A673 (cell line): ENCODE data around the gene SUN5. TPM values are rescaled to one million over a fixed set of nuclear protein-coding genes. Genes with fewer than 3 reads are reported as not detected.

Source experiments
- BruUV-seq: library from RNA; stranded (reverse); fragments of 400-500 nt; replicated peaks from 2 replicates; lab custom pipeline; 2021; lab: Mats Ljungman, UMichigan
- CTCF ChIA-PET: fragments of 300-600 bp; sonication (Branson Sonifier 250); formaldehyde crosslinking; loops from one replicate; lab custom pipeline; 2022; ENCODE audit warnings: antibody characterized with exemption; lab: Charles Lee
- POLR2A ChIA-PET: fragments of 300-600 bp; sonication (Branson Sonifier 250); formaldehyde crosslinking; loops from one replicate; lab custom pipeline; 2022; ENCODE audit warnings: antibody characterized with exemption; ENCODE audit not compliant: low non-redundant PET; lab: Charles Lee
- DNase-seq: peaks from one replicate; pipeline ENCODE4 v3.0.0-alpha.2; 2015; ENCODE audit warnings: low spot score
- H3K27ac ChIP-seq: fragments of 200-600 bp; sonication (generic); 2 replicates; pipeline ENCODE4 v1.5.1; 2016; ENCODE audit warnings: mixed run types, low read depth, mild to moderate bottlenecking, mixed read lengths, antibody characterized with exemption, low read length; ENCODE audit not compliant: poor library complexity, severe bottlenecking
- H3K27me3 ChIP-seq: fragments of 200-600 bp; sonication (generic); replicated peaks from 2 replicates; pipeline ENCODE4 v1.6.1; 2017; ENCODE audit warnings: mixed run types, low read depth, mild to moderate bottlenecking, mixed read lengths, antibody characterized with exemption, low read length; ENCODE audit not compliant: insufficient read depth, poor library complexity
- H3K36me3 ChIP-seq: fragments of 200-600 bp; sonication (generic); 2 replicates; pipeline ENCODE4 v1.6.1; 2016; ENCODE audit warnings: mixed run types, mild to moderate bottlenecking, mixed read lengths, antibody characterized with exemption, low read length; ENCODE audit not compliant: insufficient read depth, poor library complexity, severe bottlenecking
- H3K4me1 ChIP-seq: fragments of 200-600 bp; sonication (generic); 2 replicates; pipeline ENCODE4 v1.6.1; 2017; ENCODE audit warnings: mixed run types, mild to moderate bottlenecking, mixed read lengths, antibody characterized with exemption, low read length; ENCODE audit not compliant: insufficient read depth, poor library complexity, severe bottlenecking
- H3K4me3 ChIP-seq: fragments of 200-600 bp; sonication (generic); 2 replicates; pipeline ENCODE4 v1.5.1; 2016; ENCODE audit warnings: low read depth, mixed run types, mild to moderate bottlenecking, mixed read lengths, low read length; ENCODE audit not compliant: poor library complexity, severe bottlenecking
- H3K9me3 ChIP-seq: fragments of 200-600 bp; sonication (generic); 2 replicates; pipeline ENCODE4 v1.6.1; 2016; ENCODE audit warnings: mixed run types, low read depth, mild to moderate bottlenecking, mixed read lengths, antibody characterized with exemption, low read length; ENCODE audit not compliant: poor library complexity, severe bottlenecking
- CTCF ChIP-seq: fragments of 300-800, 200-600 bp; sonication (generic); conservative IDR thresholded peaks from 2 replicates; pipeline ENCODE4 v1.5.1; 2017; ENCODE audit warnings: low read depth, mild to moderate bottlenecking, antibody characterized with exemption, low read length, moderate library complexity, mixed read lengths
- EZH2 ChIP-seq: fragments of 200-600 bp; sonication (generic); IDR thresholded peaks from 2 replicates; pipeline ENCODE4 v1.6.1; 2017; ENCODE audit warnings: borderline replicate concordance, low read depth, mild to moderate bottlenecking, mixed read lengths, antibody characterized with exemption, low read length; ENCODE audit not compliant: poor library complexity, severe bottlenecking
- intact Hi-C: fragments of 100-400 bp; cut with micrococcal nuclease; formaldehyde crosslinking; loops from one replicate; pipeline ENCODE4 v1.10.0; 2022; ENCODE audit not compliant: unreplicated experiment
- total RNA-seq: library from RNA; stranded (reverse); gene quantifications from 2 replicates; pipeline ENCODE4 v1.2.3, GENCODE V29; 2021

The SUN5 gene
- total RNA-seq, 1 experiment from 2014 or later = not detected

GRCh38 chr20:32984631-32985354, 19.4 kb downstream of the SUN5 start:
- POLR2A ChIA-PET = no interaction called here
- BruUV-seq = no TSS peak
- Histone ChIP-seq H3K4me1 (no peaks in the 10 kb centered on the region), H3K9me3 (no peaks in the 10 kb centered on the region), H3K36me3 (no peaks in the 10 kb centered on the region), H3K27me3 (no peaks in the 10 kb centered on the region), H3K4me3 (no peak overlapping the region), H3K27ac (no peak overlapping the region)
- TF ChIP-seq EZH2 (no peak), CTCF (no peak)
- DNase-seq = no peak
- CTCF ChIA-PET = no interaction called here
- intact Hi-C loops = no loop called here

- Histone ChIP-seq H3K9me3 (no peaks in the 10 kb centered on the region), H3K36me3 (no peaks in the 10 kb centered on the region), H3K27me3 (no peaks in the 10 kb centered on the region), H3K4me1 (no peaks in the 10 kb centered on the region), H3K4me3 (no peak overlapping the region), H3K27ac (no peak overlapping the region)
- intact Hi-C loops = no loop called here
- BruUV-seq = no TSS peak
- CTCF ChIA-PET = no interaction called here
- POLR2A ChIA-PET = no interaction called here
- TF ChIP-seq CTCF (no peak), EZH2 (no peak)
- DNase-seq = peak; percentile 21
Measured at GRCh38 chr20:32984196-32984595, 20.0 kb downstream of the SUN5 start.

GRCh38 chr20:32983459-32984112, 20.6 kb downstream of the SUN5 start:
- TF ChIP-seq EZH2 (no peak), CTCF (no peak)
- Histone ChIP-seq H3K4me1 (no peaks in the 10 kb centered on the region), H3K27ac (no peak overlapping the region), H3K27me3 (no peaks in the 10 kb centered on the region), H3K36me3 (no peaks in the 10 kb centered on the region), H3K4me3 (no peak overlapping the region), H3K9me3 (no peaks in the 10 kb centered on the region)
- CTCF ChIA-PET = no interaction called here
- POLR2A ChIA-PET = no interaction called here
- intact Hi-C loops = no loop called here
- no peak for DNase-seq
- BruUV-seq = no TSS peak
